ENCODE data around the gene PTGDR. TPM values are rescaled to one million over a fixed set of nuclear protein-coding genes. Genes with fewer than 3 reads are reported as not detected.

Gene PTGDR
- total RNA-seq, 1 experiment from 2014 or later: not detected

- RAD21 ChIA-PET (ENCODE audit: low non-redundant PET in 1 of 2, low total read pairs in 2 of 2, uncharacterized antibody in 2 of 2, unreplicated experiment in 2 of 2): no interaction called here
- H3K4me2 ChIP-seq (ENCODE audit: low read length): no peak overlapping the region
- TF ChIP-seq ZNF274 (IDR thresholded peaks at IDR 0.05; ENCODE audit: low read depth, low read length) (no peak), POLR2A (IDR thresholded peaks at IDR 0.05; ENCODE audit: borderline replicate concordance, extremely low read depth, insufficient read depth, insufficient read length) (no peak), CTCF (IDR thresholded peaks at IDR 0.05 in 2 of 3, conservative IDR thresholded peaks at IDR 0.05 in 1 of 3; ENCODE audit: borderline replicate concordance in 1 of 3, insufficient read depth in 1 of 3, low read depth in 2 of 3, low read length in 2 of 3) (no peak), CEBPB (IDR thresholded peaks at IDR 0.05; ENCODE audit: low read depth) (no peak), ZFX (IDR thresholded peaks at IDR 0.05) (no peak), REST (IDR thresholded peaks at IDR 0.05; ENCODE audit: low read depth) (no peak), TCF7L2 (IDR thresholded peaks at IDR 0.05; ENCODE audit: borderline replicate concordance, extremely low read depth, insufficient read depth, insufficient read length) (no peak), ZBTB33 (IDR thresholded peaks at IDR 0.05; ENCODE audit: extremely low read depth, insufficient replicate concordance, low read length) (no peak), SRF (IDR thresholded peaks at IDR 0.05; ENCODE audit: low read depth) (no peak), POLR2AphosphoS5 (IDR thresholded peaks at IDR 0.05; ENCODE audit: low read depth, low read length) (no peak), ELF1 (IDR thresholded peaks at IDR 0.05; ENCODE audit: borderline replicate concordance, low read depth) (no peak), ATF3 (IDR thresholded peaks at IDR 0.05) (no peak), CBX3 (IDR thresholded peaks at IDR 0.05; ENCODE audit: low read depth) (no peak)
- H3K79me2 ChIP-seq (ENCODE audit: insufficient read depth, low read length): no peaks in the 10 kb centered on the region
- H3K9me3 ChIP-seq (ENCODE audit: control insufficient read depth in 1 of 2, insufficient read depth in 1 of 2, low read depth in 1 of 2, low read length in 2 of 2): no peaks in the 10 kb centered on the region
- H4K20me1 ChIP-seq (ENCODE audit: insufficient read depth): no peaks in the 10 kb centered on the region
- no peak for DNase-seq (ENCODE audit: low read depth, low spot score)
- H3K4me1 ChIP-seq (ENCODE audit: control insufficient read depth in 1 of 2, insufficient read depth in 2 of 2, low read length in 2 of 2): no peaks in the 10 kb centered on the region
- no peak overlapping the region for H3K9ac ChIP-seq (ENCODE audit: low read length)
- no peak overlapping the region for H2AFZ ChIP-seq (ENCODE audit: low read depth, low read length, poor library complexity, severe bottlenecking)
- CTCF ChIA-PET: no interaction called here
- intact Hi-C loops (cut with micrococcal nuclease): no loop called here
- no peak overlapping the region for H3K27ac ChIP-seq (ENCODE audit: low read depth, low read length)
- H3K4me3 ChIP-seq (replicated peaks in 1 of 2; ENCODE audit: low read depth in 1 of 2, low read length in 2 of 2): no peak overlapping the region
- H3K9me2 ChIP-seq (ENCODE audit: insufficient read depth): no peaks in the 10 kb centered on the region
- no peaks in the 10 kb centered on the region for H3K36me3 ChIP-seq (ENCODE audit: control insufficient read depth in 1 of 2, insufficient read depth in 2 of 2, low read length in 2 of 2)
- no TSS peak for BruUV-seq (replicated peaks)
- H3K27me3 ChIP-seq (ENCODE audit: insufficient read depth, low read length): no peaks in the 10 kb centered on the region; the same call in 1 of the 2 replicates
- no peak for ATAC-seq
- POLR2A ChIA-PET: no interaction called here
These were observed 28.8 kb upstream of the PTGDR start for GRCh38 chr14:52238682-52239081.

Data from HCT116 (cell line).